Measurements from ENCODE around the gene THSD7A.

THSD7A gene

DNA sequence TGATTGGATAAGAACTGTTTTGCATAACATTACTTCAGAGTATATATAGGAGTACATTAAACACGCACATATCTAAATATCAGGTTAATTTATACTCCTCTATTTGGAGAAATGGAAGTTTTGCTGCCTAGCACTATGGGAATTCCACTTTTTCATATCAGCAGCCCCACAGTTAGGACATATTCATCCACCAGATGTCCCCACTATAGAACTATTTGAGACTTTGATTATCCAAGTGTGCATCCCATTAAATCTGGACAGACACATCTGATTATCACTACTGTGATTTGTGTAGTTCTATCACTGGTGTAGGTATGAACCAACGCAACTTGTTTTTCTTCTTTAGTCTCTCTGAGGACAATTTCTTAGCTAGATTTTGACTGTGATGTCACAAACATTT, 345.7 kb downstream of the THSD7A start:
- H4K12ac ChIP-seq (ENCODE audit: low read depth, low read length): no peak overlapping the region
- H3K79me1 ChIP-seq (ENCODE audit: low read length): no peaks in the 10 kb centered on the region
- no peak overlapping the region for H3K23ac ChIP-seq (ENCODE audit: low read length)
- no peak overlapping the region for H2BK120ac ChIP-seq (ENCODE audit: insufficient read depth, low read length, poor library complexity)
- no peak overlapping the region for H3K27ac ChIP-seq (ENCODE audit: low read depth, low read length)
- WGBS (ENCODE audit: extremely low coverage, insufficient coverage, insufficient read length): no CpG with 5 or more reads among the region's 2 CpGs
- no peaks in the 10 kb centered on the region for H3K27me3 ChIP-seq (ENCODE audit: insufficient read depth, low read length)
- no peak overlapping the region for H2BK12ac ChIP-seq (ENCODE audit: low read length)
- no peak overlapping the region for H3K14ac ChIP-seq (ENCODE audit: low read length)
- H3K4ac ChIP-seq (ENCODE audit: low read depth, low read length): no peak overlapping the region
- no peaks in the 10 kb centered on the region for H3K36me3 ChIP-seq (ENCODE audit: control insufficient read depth in 1 of 2, insufficient read depth in 2 of 2, low read length in 2 of 2)
- no peak overlapping the region for H3K18ac ChIP-seq (ENCODE audit: low read length)
- no peak overlapping the region for H2AK5ac ChIP-seq (ENCODE audit: low read length)
- DNase-seq: no peak
- no peaks in the 10 kb centered on the region for H3K4me1 ChIP-seq (ENCODE audit: control insufficient read depth in 1 of 2, insufficient read depth in 2 of 2, low read length in 2 of 2)
- no peak overlapping the region for H2BK5ac ChIP-seq (ENCODE audit: low read depth, low read length, poor library complexity)
- H4K91ac ChIP-seq (ENCODE audit: low read depth, low read length): no peak overlapping the region
- H2AFZ ChIP-seq (ENCODE audit: insufficient read depth, low read length, poor library complexity): no peak overlapping the region
- no peaks in the 10 kb centered on the region for H3K9me3 ChIP-seq (ENCODE audit: insufficient read depth, low read depth, low read length)
- H3K4me3 ChIP-seq (ENCODE audit: low read depth, low read length): no peak overlapping the region
- no peak overlapping the region for H3K4me2 ChIP-seq (ENCODE audit: low read length)
- no peak overlapping the region for H3K9ac ChIP-seq (ENCODE audit: low read length)
- no peak overlapping the region for H4K8ac ChIP-seq (ENCODE audit: low read depth, low read length)
- no peaks in the 10 kb centered on the region for H3K79me2 ChIP-seq (ENCODE audit: control insufficient read depth, insufficient read depth, low read length, poor library complexity)

DNA sequence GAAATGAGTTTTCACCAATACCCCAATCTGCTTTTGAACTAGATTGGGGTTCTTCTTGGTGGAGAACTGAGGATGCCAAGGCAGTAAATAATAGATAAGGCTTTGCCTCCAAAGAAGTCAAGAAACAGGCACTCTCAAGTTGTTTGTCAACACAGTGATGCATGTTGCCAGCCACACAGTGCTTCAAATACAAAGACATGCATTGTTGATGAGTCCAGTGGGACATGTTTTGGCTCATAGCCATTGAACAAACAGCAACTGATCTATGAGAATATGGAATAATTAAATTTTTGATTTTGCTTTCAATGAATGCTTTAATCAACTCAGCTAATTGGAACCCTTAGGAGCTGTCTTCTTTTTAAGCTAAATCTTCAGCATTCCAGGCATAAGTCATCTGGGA, 346.4 kb downstream of the THSD7A start:
- Histone ChIP-seq H2BK5ac (ENCODE audit: low read depth, low read length, poor library complexity) (no peak overlapping the region), H3K4me1 (ENCODE audit: control insufficient read depth in 1 of 2, insufficient read depth in 2 of 2, low read length in 2 of 2) (no peaks in the 10 kb centered on the region), H3K23ac (ENCODE audit: low read length) (no peak overlapping the region), H3K79me1 (ENCODE audit: low read length) (no peaks in the 10 kb centered on the region), H3K4me3 (ENCODE audit: low read depth, low read length) (no peak overlapping the region), H3K27me3 (ENCODE audit: insufficient read depth, low read length) (no peaks in the 10 kb centered on the region), H2AFZ (ENCODE audit: insufficient read depth, low read length, poor library complexity) (no peak overlapping the region), H2BK120ac (ENCODE audit: insufficient read depth, low read length, poor library complexity) (no peak overlapping the region), H4K12ac (ENCODE audit: low read depth, low read length) (no peak overlapping the region), H3K79me2 (ENCODE audit: control insufficient read depth, insufficient read depth, low read length, poor library complexity) (no peaks in the 10 kb centered on the region), H4K8ac (ENCODE audit: low read depth, low read length) (no peak overlapping the region), H2AK5ac (ENCODE audit: low read length) (no peak overlapping the region), H2BK12ac (ENCODE audit: low read length) (no peak overlapping the region), H3K9ac (ENCODE audit: low read length) (no peak overlapping the region), H3K4ac (ENCODE audit: low read depth, low read length) (no peak overlapping the region), H3K36me3 (ENCODE audit: control insufficient read depth in 1 of 2, insufficient read depth in 2 of 2, low read length in 2 of 2) (no peaks in the 10 kb centered on the region), H4K91ac (ENCODE audit: low read depth, low read length) (no peak overlapping the region), H3K9me3 (ENCODE audit: insufficient read depth, low read depth, low read length) (no peaks in the 10 kb centered on the region), H3K14ac (ENCODE audit: low read length) (no peak overlapping the region), H3K18ac (ENCODE audit: low read length) (no peak overlapping the region), H3K4me2 (ENCODE audit: low read length) (no peak overlapping the region), H3K27ac (ENCODE audit: low read depth, low read length) (no peak overlapping the region)
- no peak for DNase-seq

- H3K79me1 ChIP-seq (ENCODE audit: low read length): no peaks in the 10 kb centered on the region
- WGBS (ENCODE audit: extremely low coverage, insufficient coverage, insufficient read length): no CpG with 5 or more reads among the region's 3 CpGs
- H4K91ac ChIP-seq (ENCODE audit: low read depth, low read length): no peak overlapping the region
- no peak overlapping the region for H2BK12ac ChIP-seq (ENCODE audit: low read length)
- H3K36me3 ChIP-seq (ENCODE audit: control insufficient read depth in 1 of 2, insufficient read depth in 2 of 2, low read length in 2 of 2): no peaks in the 10 kb centered on the region
- H2BK5ac ChIP-seq (ENCODE audit: low read depth, low read length, poor library complexity): no peak overlapping the region
- H3K27ac ChIP-seq (ENCODE audit: low read depth, low read length): no peak overlapping the region
- no peak overlapping the region for H3K23ac ChIP-seq (ENCODE audit: low read length)
- H2BK120ac ChIP-seq (ENCODE audit: insufficient read depth, low read length, poor library complexity): no peak overlapping the region
- H3K18ac ChIP-seq (ENCODE audit: low read length): no peak overlapping the region
- no peak overlapping the region for H3K4me2 ChIP-seq (ENCODE audit: low read length)
- H3K4me3 ChIP-seq (ENCODE audit: low read depth, low read length): no peak overlapping the region
- no peak overlapping the region for H2AK5ac ChIP-seq (ENCODE audit: low read length)
- H4K12ac ChIP-seq (ENCODE audit: low read depth, low read length): no peak overlapping the region
- H3K9ac ChIP-seq (ENCODE audit: low read length): no peak overlapping the region
- H3K14ac ChIP-seq (ENCODE audit: low read length): no peak overlapping the region
- no peaks in the 10 kb centered on the region for H3K9me3 ChIP-seq (ENCODE audit: insufficient read depth, low read depth, low read length)
- H3K79me2 ChIP-seq (ENCODE audit: control insufficient read depth, insufficient read depth, low read length, poor library complexity): no peaks in the 10 kb centered on the region
- H3K4me1 ChIP-seq (ENCODE audit: control insufficient read depth in 1 of 2, insufficient read depth in 2 of 2, low read length in 2 of 2): no peaks in the 10 kb centered on the region
- H4K8ac ChIP-seq (ENCODE audit: low read depth, low read length): no peak overlapping the region
- no peak overlapping the region for H3K4ac ChIP-seq (ENCODE audit: low read depth, low read length)
- no peaks in the 10 kb centered on the region for H3K27me3 ChIP-seq (ENCODE audit: insufficient read depth, low read length)
- no peak for DNase-seq
- no peak overlapping the region for H2AFZ ChIP-seq (ENCODE audit: insufficient read depth, low read length, poor library complexity)
Measured at GRCh38 chr7:11480143-11480542, 351.9 kb downstream of the THSD7A start.

DNA sequence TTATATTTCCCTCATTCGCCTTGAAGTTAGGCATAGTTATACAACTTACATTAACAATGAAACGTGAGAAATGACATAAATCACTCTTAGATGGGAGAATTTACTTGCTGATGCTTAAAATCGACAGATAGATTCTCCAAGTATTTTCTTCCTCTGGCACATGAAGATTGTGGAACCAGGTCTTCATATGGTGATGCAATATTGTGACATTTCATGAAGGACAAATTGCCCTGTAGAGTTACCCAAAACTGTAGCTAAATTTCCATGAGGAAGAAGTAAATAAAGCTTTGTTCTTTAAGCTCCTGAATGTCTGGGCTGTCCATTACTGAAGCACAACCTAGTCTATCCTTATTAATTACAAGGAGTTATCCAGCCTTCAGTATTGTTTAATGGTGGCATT, 353.1 kb downstream of the THSD7A start:
- Histone ChIP-seq H3K9me3 (ENCODE audit: insufficient read depth, low read depth, low read length) (no peaks in the 10 kb centered on the region), H3K18ac (ENCODE audit: low read length) (no peak overlapping the region), H4K12ac (ENCODE audit: low read depth, low read length) (no peak overlapping the region), H3K27ac (ENCODE audit: low read depth, low read length) (no peak overlapping the region), H3K79me1 (ENCODE audit: low read length) (no peaks in the 10 kb centered on the region), H3K23ac (ENCODE audit: low read length) (no peak overlapping the region), H3K14ac (ENCODE audit: low read length) (no peak overlapping the region), H3K4me1 (ENCODE audit: control insufficient read depth in 1 of 2, insufficient read depth in 2 of 2, low read length in 2 of 2) (no peaks in the 10 kb centered on the region), H2AFZ (ENCODE audit: insufficient read depth, low read length, poor library complexity) (no peak overlapping the region), H3K36me3 (ENCODE audit: control insufficient read depth in 1 of 2, insufficient read depth in 2 of 2, low read length in 2 of 2) (no peaks in the 10 kb centered on the region), H2BK120ac (ENCODE audit: insufficient read depth, low read length, poor library complexity) (no peak overlapping the region), H2AK5ac (ENCODE audit: low read length) (no peak overlapping the region), H3K79me2 (ENCODE audit: control insufficient read depth, insufficient read depth, low read length, poor library complexity) (no peaks in the 10 kb centered on the region), H3K27me3 (ENCODE audit: insufficient read depth, low read length) (no peaks in the 10 kb centered on the region), H3K4me2 (ENCODE audit: low read length) (no peak overlapping the region), H2BK5ac (ENCODE audit: low read depth, low read length, poor library complexity) (no peak overlapping the region), H3K9ac (ENCODE audit: low read length) (no peak overlapping the region), H3K4ac (ENCODE audit: low read depth, low read length) (no peak overlapping the region), H2BK12ac (ENCODE audit: low read length) (no peak overlapping the region), H4K91ac (ENCODE audit: low read depth, low read length) (no peak overlapping the region), H3K4me3 (ENCODE audit: low read depth, low read length) (no peak overlapping the region), H4K8ac (ENCODE audit: low read depth, low read length) (no peak overlapping the region)
- DNase-seq: no peak
- no CpG with 5 or more reads among the region's 3 CpGs for WGBS (ENCODE audit: extremely low coverage, insufficient coverage, insufficient read length)

DNA sequence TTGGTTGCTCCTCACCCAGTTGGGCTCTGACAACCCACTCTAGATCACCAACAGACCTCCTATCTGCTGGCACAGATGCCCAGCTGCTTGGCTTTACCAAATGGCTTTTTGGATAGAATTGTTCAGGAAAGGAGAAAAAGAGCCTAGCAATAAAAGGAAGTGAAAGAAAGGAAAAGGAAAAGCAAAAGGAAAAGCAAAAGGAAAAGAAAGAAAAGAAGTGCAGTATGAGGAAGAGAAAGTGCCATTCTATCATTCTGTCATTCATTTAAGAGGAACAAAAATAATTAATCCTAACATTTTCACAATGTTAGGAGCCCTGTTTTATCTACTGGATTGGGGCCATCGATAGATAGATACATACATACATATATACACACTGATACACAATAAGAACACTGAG, 353.6 kb downstream of the THSD7A start:
- H3K23ac ChIP-seq (ENCODE audit: low read length): no peak overlapping the region
- H3K79me1 ChIP-seq (ENCODE audit: low read length): no peaks in the 10 kb centered on the region
- H4K12ac ChIP-seq (ENCODE audit: low read depth, low read length): no peak overlapping the region
- H4K8ac ChIP-seq (ENCODE audit: low read depth, low read length): no peak overlapping the region
- no peak overlapping the region for H3K9ac ChIP-seq (ENCODE audit: low read length)
- no CpG with 5 or more reads among the region's 1 CpG for WGBS (ENCODE audit: extremely low coverage, insufficient coverage, insufficient read length)
- H2AFZ ChIP-seq (ENCODE audit: insufficient read depth, low read length, poor library complexity): no peak overlapping the region
- no peak overlapping the region for H3K4me3 ChIP-seq (ENCODE audit: low read depth, low read length)
- H3K79me2 ChIP-seq (ENCODE audit: control insufficient read depth, insufficient read depth, low read length, poor library complexity): no peaks in the 10 kb centered on the region
- H2BK120ac ChIP-seq (ENCODE audit: insufficient read depth, low read length, poor library complexity): no peak overlapping the region
- no peak overlapping the region for H3K4me2 ChIP-seq (ENCODE audit: low read length)
- no peak overlapping the region for H3K18ac ChIP-seq (ENCODE audit: low read length)
- H4K91ac ChIP-seq (ENCODE audit: low read depth, low read length): no peak overlapping the region
- H3K36me3 ChIP-seq (ENCODE audit: control insufficient read depth in 1 of 2, insufficient read depth in 2 of 2, low read length in 2 of 2): no peaks in the 10 kb centered on the region
- no peak overlapping the region for H2BK5ac ChIP-seq (ENCODE audit: low read depth, low read length, poor library complexity)
- no peaks in the 10 kb centered on the region for H3K9me3 ChIP-seq (ENCODE audit: insufficient read depth, low read depth, low read length)
- no peak overlapping the region for H3K27ac ChIP-seq (ENCODE audit: low read depth, low read length)
- no peaks in the 10 kb centered on the region for H3K27me3 ChIP-seq (ENCODE audit: insufficient read depth, low read length)
- H2BK12ac ChIP-seq (ENCODE audit: low read length): no peak overlapping the region
- no peak overlapping the region for H2AK5ac ChIP-seq (ENCODE audit: low read length)
- DNase-seq: no peak
- H3K14ac ChIP-seq (ENCODE audit: low read length): no peak overlapping the region
- no peaks in the 10 kb centered on the region for H3K4me1 ChIP-seq (ENCODE audit: control insufficient read depth in 1 of 2, insufficient read depth in 2 of 2, low read length in 2 of 2)
- no peak overlapping the region for H3K4ac ChIP-seq (ENCODE audit: low read depth, low read length)

Data from trophoblast cell (in vitro differentiated cells and primary cell).